Keratinocyte (primary cell): Measurements from ENCODE around the gene KLK6. TPM values are rescaled to one million over a fixed set of nuclear protein-coding genes. Genes with fewer than 3 reads are reported as not detected.
A peak's percentile ranks its signal among the peaks of the same experiment; 100 is the strongest.

Experiments
- DNase-seq: peaks from one replicate; pipeline ENCODE4 v3.0.0-alpha.2; 2011; ENCODE audit warnings: low read depth, missing footprints, low spot score
- FAIRE-seq: peaks from 2 replicates; lab custom pipeline; 2011; peaks lifted over from hg19 to GRCh38; lab: Jason Lieb, UNC
- H2AFZ ChIP-seq: 2 replicates; pipeline ENCODE4 v1.6.0; 2012; ENCODE audit warnings: low read length, control low read depth, inconsistent platforms; ENCODE audit not compliant: control insufficient read depth
- H3K27ac ChIP-seq: 2 replicates; pipeline ENCODE4 v1.5.1; 2011; ENCODE audit warnings: low read length; ENCODE audit not compliant: control insufficient read depth, insufficient read depth
- H3K27me3 ChIP-seq: 3 replicates; pipeline ENCODE4 v1.6.0; 2011; ENCODE audit warnings: low read length; ENCODE audit not compliant: control insufficient read depth, insufficient read depth; ENCODE audit errors: extremely low read depth
- H3K36me3 ChIP-seq, 2 experiments: 2 replicates in 1 of 2; 3 replicates in 1 of 2; pipeline ENCODE4 v1.5.1; 2011; ENCODE audit warnings: low read length in 2 of 2, mild to moderate bottlenecking in 1 of 2; ENCODE audit not compliant: control insufficient read depth in 2 of 2, insufficient read depth in 2 of 2; ENCODE audit errors: extremely low read depth in 1 of 2
- H3K4me1 ChIP-seq: 3 replicates; pipeline ENCODE4 v1.5.1; 2011; ENCODE audit warnings: low read length; ENCODE audit not compliant: control insufficient read depth, insufficient read depth; ENCODE audit errors: extremely low read depth
- H3K4me2 ChIP-seq: 3 replicates; pipeline ENCODE4 v1.6.0; 2011; ENCODE audit warnings: low read depth, low read length; ENCODE audit not compliant: control insufficient read depth, insufficient read depth; ENCODE audit errors: extremely low read depth
- H3K4me3 ChIP-seq, 3 experiments: fragments of 200-600 bp in 1 of 3; sonication (generic) in 1 of 3; 2 replicates in 2 of 3; 3 replicates in 1 of 3; pipeline ENCODE4 v1.5.1; 2011 to 2016; ENCODE audit warnings: low read length in 3 of 3, mild to moderate bottlenecking in 3 of 3, control low read depth in 2 of 3, inconsistent platforms in 1 of 3, low read depth in 1 of 3, mixed read lengths in 1 of 3, mixed run types in 1 of 3, moderate library complexity in 1 of 3; ENCODE audit not compliant: control insufficient read depth in 2 of 3, insufficient read depth in 2 of 3; ENCODE audit errors: extremely low read depth in 1 of 3
- H3K79me2 ChIP-seq: 2 replicates; pipeline ENCODE4 v1.6.0; 2012; ENCODE audit warnings: low read length; ENCODE audit not compliant: control insufficient read depth, insufficient read depth
- H3K9ac ChIP-seq: 3 replicates; pipeline ENCODE4 v1.6.0; 2011; ENCODE audit warnings: low read length; ENCODE audit not compliant: control insufficient read depth, insufficient read depth; ENCODE audit errors: extremely low read depth
- H3K9me1 ChIP-seq: 3 replicates; pipeline ENCODE4 v1.6.0; 2011; ENCODE audit warnings: low read length; ENCODE audit not compliant: control insufficient read depth, insufficient read depth; ENCODE audit errors: extremely low read depth
- H3K9me3 ChIP-seq: 2 replicates; pipeline ENCODE4 v1.5.1; 2012; ENCODE audit warnings: low read depth, low read length; ENCODE audit not compliant: control insufficient read depth
- H4K20me1 ChIP-seq: 3 replicates; pipeline ENCODE4 v1.6.0; 2011; ENCODE audit warnings: low read length; ENCODE audit not compliant: control insufficient read depth, insufficient read depth; ENCODE audit errors: extremely low read depth
- CTCF ChIP-seq, 3 experiments: IDR thresholded peaks in 1 of 3; conservative IDR thresholded peaks in 1 of 3; optimal IDR thresholded peaks in 1 of 3; 2 replicates in 2 of 3; 3 replicates in 1 of 3; pipeline versions ENCODE3 to v1.5.1; 2011; ENCODE audit warnings: low read length in 3 of 3, mild to moderate bottlenecking in 3 of 3, moderate library complexity in 2 of 3, control low read depth in 1 of 3, inconsistent platforms in 1 of 3; ENCODE audit not compliant: insufficient read depth in 2 of 3; ENCODE audit errors: extremely low read depth in 1 of 3
- EZH2 ChIP-seq: IDR thresholded peaks from one replicate; pipeline ENCODE4 v1.6.1; 2012; ENCODE audit warnings: inconsistent platforms, mild to moderate bottlenecking, low read length, moderate library complexity
- dilution Hi-C: fragments of 300-500 bp; cut with MboI; formaldehyde crosslinking; loops from one replicate; pipeline ENCODE4 v1.7.0; 2020; ENCODE audit warnings: low sequenced_read_pairs; ENCODE audit not compliant: extremely low pct_ligation_motif_present
- polyA plus RNA-seq, 5 experiments: library from polyadenylated mRNA; depleted of rRNA in 3 of 5; stranded (reverse) in 3 of 5; stranded (forward) in 1 of 5; unstranded in 1 of 5; fragments of >200 nt; gene quantifications; 1 replicate in 1 of 5; 2 replicates in 3 of 5; 3 replicates in 1 of 5; pipeline versions ENCODE4 v1.2.1 to v1.2.3, GENCODE V29; 2011 to 2012; ENCODE audit warnings: missing spikeins in 2 of 5, low read depth in 1 of 5, low replicate concordance in 1 of 5

KLK6 gene
- polyA plus RNA-seq, 1 donor (not counting 4 experiments of a cell fraction or from before 2014, with no cell fraction given), result 1.9 TPM

GRCh38 chr19:50916069-50916468, 53.3 kb downstream of the KLK6 start:
- peaks cover 47% of the 10 kb centered on the region for H3K27me3 ChIP-seq

GRCh38 chr19:50912727-50913716, 56.4 kb downstream of the KLK6 start:
- Histone ChIP-seq H3K27me3 (peaks cover 71% of the 10 kb centered on the region), H2AFZ (no peak overlapping the region), H3K4me2 (no peak overlapping the region), H3K9ac (no peak overlapping the region), H3K36me3 (no peaks in the 10 kb centered on the region), H4K20me1 (no peaks in the 10 kb centered on the region), H3K9me1 (no peaks in the 10 kb centered on the region), H3K9me3 (no peaks in the 10 kb centered on the region), H3K79me2 (no peaks in the 10 kb centered on the region), H3K4me1 (no peaks in the 10 kb centered on the region), H3K4me3 (no peak overlapping the region), H3K27ac (no peak overlapping the region)
- FAIRE-seq (no peak), DNase-seq (no peak)
- dilution Hi-C loops, result no loop called here
- peak; percentile 48 for TF ChIP-seq EZH2
- no peak for TF ChIP-seq CTCF (optimal IDR thresholded peaks at IDR 0.05 in 1 of 3, IDR thresholded peaks at IDR 0.05 in 1 of 3, conservative IDR thresholded peaks at IDR 0.05 in 1 of 3; ENCODE audit: extremely low read depth in 1 of 3, insufficient read depth in 2 of 3, low read length in 3 of 3)

More at GRCh38 chr19:50916069-50916468, 53.3 kb downstream of the KLK6 start:
- Histone ChIP-seq H3K9ac (no peak overlapping the region), H3K27ac (no peak overlapping the region), H3K4me1 (no peaks in the 10 kb centered on the region), H3K36me3 (no peaks in the 10 kb centered on the region), H3K4me3 (no peak overlapping the region), H2AFZ (no peak overlapping the region), H4K20me1 (no peaks in the 10 kb centered on the region), H3K4me2 (no peak overlapping the region), H3K79me2 (no peaks in the 10 kb centered on the region), H3K9me1 (no peaks in the 10 kb centered on the region), H3K9me3 (no peaks in the 10 kb centered on the region)
- FAIRE-seq (no peak), DNase-seq (no peak)
- TF ChIP-seq EZH2 (no peak), CTCF (optimal IDR thresholded peaks at IDR 0.05 in 1 of 3, IDR thresholded peaks at IDR 0.05 in 1 of 3, conservative IDR thresholded peaks at IDR 0.05 in 1 of 3; ENCODE audit: extremely low read depth in 1 of 3, insufficient read depth in 2 of 3, low read length in 3 of 3) (no peak)
- dilution Hi-C loops, result no loop called here
